Fibroblast of lung (primary cell): ENCODE measurements around the gene DIAPH3. TPM values are rescaled to one million over a fixed set of nuclear protein-coding genes. Genes with fewer than 3 reads are reported as not detected.

Source experiments
- DNase-seq, 2 donors: peaks; one replicate each; pipeline versions ENCODE4 v3.0.0 to v3.0.0-alpha.2; 2010; ENCODE audit warnings: low read depth in 2 of 2
- H2AFZ ChIP-seq: 2 replicates; pipeline ENCODE4 v1.5.1; 2012; ENCODE audit warnings: low read length, control low read depth, inconsistent platforms
- H3K27ac ChIP-seq: 2 replicates; pipeline ENCODE4 v1.5.1; 2011; ENCODE audit warnings: low read length, control low read depth; ENCODE audit not compliant: insufficient read depth
- H3K27me3 ChIP-seq: 2 replicates; pipeline ENCODE4 v1.5.1; 2011; ENCODE audit warnings: mild to moderate bottlenecking, low read length; ENCODE audit not compliant: control insufficient read depth, insufficient read depth
- H3K36me3 ChIP-seq: 2 replicates; pipeline ENCODE4 v1.5.1; 2011; ENCODE audit warnings: low read length; ENCODE audit not compliant: control insufficient read depth, insufficient read depth
- H3K4me1 ChIP-seq: 2 replicates; pipeline ENCODE4 v1.5.1; 2011; ENCODE audit warnings: low read length; ENCODE audit not compliant: control insufficient read depth, insufficient read depth; ENCODE audit errors: extremely low read depth
- H3K4me2 ChIP-seq: 2 replicates; pipeline ENCODE4 v1.5.1; 2011; ENCODE audit warnings: low read length, control low read depth; ENCODE audit not compliant: insufficient read depth; ENCODE audit errors: extremely low read depth
- H3K4me3 ChIP-seq, 4 experiments: fragments of 200-600 bp in 1 of 4; sonication (generic) in 1 of 4; replicated peaks in 1 of 4; 2 replicates each; pipeline ENCODE4 v1.5.1; 2011 to 2016; ENCODE audit warnings: low read length in 4 of 4, low read depth in 3 of 4, mild to moderate bottlenecking in 3 of 4, control low read depth in 2 of 4, inconsistent platforms in 1 of 4, mixed read lengths in 1 of 4; ENCODE audit not compliant: insufficient read depth in 1 of 4; ENCODE audit errors: control extremely low read depth in 1 of 4
- H3K79me2 ChIP-seq: 2 replicates; pipeline ENCODE4 v1.5.1; 2012; ENCODE audit warnings: mild to moderate bottlenecking, low read length, inconsistent platforms; ENCODE audit not compliant: control insufficient read depth, insufficient read depth
- H3K9ac ChIP-seq: 2 replicates; pipeline ENCODE4 v1.5.1; 2011; ENCODE audit warnings: mild to moderate bottlenecking, low read length, control low read depth; ENCODE audit not compliant: insufficient read depth
- H3K9me3 ChIP-seq: 2 replicates; pipeline ENCODE4 v1.5.1; 2012; ENCODE audit warnings: low read depth, low read length; ENCODE audit not compliant: control insufficient read depth, insufficient read depth
- H4K20me1 ChIP-seq: 2 replicates; pipeline ENCODE4 v1.5.1; 2011; ENCODE audit warnings: low read length; ENCODE audit not compliant: control insufficient read depth, insufficient read depth; ENCODE audit errors: extremely low read depth
- CTCF ChIP-seq, 2 donors: IDR thresholded peaks in 1 of 2; conservative IDR thresholded peaks in 1 of 2; 1 replicate in 1 of 2; 2 replicates in 1 of 2; pipeline ENCODE4 v1.5.1; 2011 to 2012; ENCODE audit warnings: low read length in 2 of 2, control low read depth in 1 of 2, inconsistent platforms in 1 of 2, low read depth in 1 of 2, mild to moderate bottlenecking in 1 of 2
- EZH2 ChIP-seq: IDR thresholded peaks from 2 replicates; pipeline ENCODE4 v1.5.1; 2012; ENCODE audit warnings: low read length, control low read depth, mild to moderate bottlenecking; ENCODE audit errors: missing control alignments
- polyA plus RNA-seq, 2 donors: library from polyadenylated mRNA; depleted of rRNA in 1 of 2; stranded (reverse) in 1 of 2; unstranded in 1 of 2; fragments of >200 nt; gene quantifications; 2 replicates each; pipeline ENCODE4 v1.2.1, GENCODE V29; 2011 to 2012; ENCODE audit warnings: missing spikeins in 1 of 2
- total RNA-seq: library from RNA; depleted of rRNA; stranded (reverse); fragments of >200 nt; gene quantifications from 2 replicates; pipeline ENCODE4 v1.2.1, GENCODE V29; 2014

Gene DIAPH3
- total and polyA plus RNA-seq, 2 donors (not counting 1 experiment from before 2014, with no cell fraction given) = 5.9 to 10.9 TPM

GRCh38 chr13:59738921-59739320, 424.8 kb downstream of the DIAPH3 start:
- Histone ChIP-seq H3K36me3 (no peaks in the 10 kb centered on the region), H4K20me1 (no peaks in the 10 kb centered on the region), H3K79me2 (no peaks in the 10 kb centered on the region), H3K27me3 (no peaks in the 10 kb centered on the region), H2AFZ (no peak overlapping the region), H3K4me3 (no peak overlapping the region), H3K4me2 (no peak overlapping the region), H3K9ac (no peak overlapping the region), H3K9me3 (no peaks in the 10 kb centered on the region), H3K4me1 (no peaks in the 10 kb centered on the region), H3K27ac (no peak overlapping the region)
- TF ChIP-seq EZH2 (no peak), CTCF (conservative IDR thresholded peaks at IDR 0.05 in 1 of 2, IDR thresholded peaks at IDR 0.05 in 1 of 2; ENCODE audit: low read depth in 1 of 2, low read length in 2 of 2) (no peak)
- DNase-seq = no peak

- no peaks in the 10 kb centered on the region for H3K79me2 ChIP-seq
- no peak overlapping the region for H2AFZ ChIP-seq
- H3K4me3 ChIP-seq = no peak overlapping the region
- no peak overlapping the region for H3K27ac ChIP-seq
- no peak overlapping the region for H3K4me2 ChIP-seq
- no peaks in the 10 kb centered on the region for H3K4me1 ChIP-seq
- no peaks in the 10 kb centered on the region for H3K9me3 ChIP-seq
- H4K20me1 ChIP-seq = no peaks in the 10 kb centered on the region
- H3K27me3 ChIP-seq = no peaks in the 10 kb centered on the region
- no peak overlapping the region for H3K9ac ChIP-seq
- H3K36me3 ChIP-seq = no peaks in the 10 kb centered on the region
- TF ChIP-seq CTCF (conservative IDR thresholded peaks at IDR 0.05 in 1 of 2, IDR thresholded peaks at IDR 0.05 in 1 of 2; ENCODE audit: low read depth in 1 of 2, low read length in 2 of 2) = no peak
- no peak for TF ChIP-seq EZH2
- DNase-seq = no peak
Observed at GRCh38 chr13:59734393-59734792, 429.3 kb downstream of the DIAPH3 start.

GRCh38 chr13:59733744-59734143, 430.0 kb downstream of the DIAPH3 start:
- Histone ChIP-seq H3K4me3 (no peak overlapping the region), H3K9me3 (no peaks in the 10 kb centered on the region), H3K27ac (no peak overlapping the region), H4K20me1 (no peaks in the 10 kb centered on the region), H3K9ac (no peak overlapping the region), H2AFZ (no peak overlapping the region), H3K4me1 (no peaks in the 10 kb centered on the region), H3K27me3 (no peaks in the 10 kb centered on the region), H3K79me2 (no peaks in the 10 kb centered on the region), H3K4me2 (no peak overlapping the region), H3K36me3 (no peaks in the 10 kb centered on the region)
- no peak for DNase-seq
- TF ChIP-seq EZH2 (no peak), CTCF (conservative IDR thresholded peaks at IDR 0.05 in 1 of 2, IDR thresholded peaks at IDR 0.05 in 1 of 2; ENCODE audit: low read depth in 1 of 2, low read length in 2 of 2) (no peak)
